Right atrium auricular region (tissue), 2 donors: ENCODE data around the gene SCTR. TPM values are rescaled to one million over a fixed set of nuclear protein-coding genes. Genes with fewer than 3 reads are reported as not detected.

Experiments
- DNase-seq: peaks from one replicate; pipeline ENCODE4 v3.0.0-alpha.2; 2019; ENCODE audit warnings: low spot score
- H3K27ac ChIP-seq, 2 donors: fragments of 200-600 bp; sonication (generic); 1 replicate in 1 of 2; 2 replicates in 1 of 2; pipeline ENCODE4 v1.5.1; 2016 to 2019
- H3K27me3 ChIP-seq, 2 donors: fragments of 200-600 bp; sonication (generic); one replicate each; pipeline versions ENCODE4 v1.5.1 to v1.6.0; 2017 to 2019
- H3K36me3 ChIP-seq: fragments of 200-600 bp; sonication (generic); one replicate; pipeline ENCODE4 v1.5.1; 2016
- H3K4me1 ChIP-seq, 2 donors: fragments of 200-600 bp; sonication (generic); one replicate each; pipeline versions ENCODE4 v1.5.1 to v1.6.0; 2017 to 2019
- H3K4me3 ChIP-seq, 2 donors: fragments of 200-600 bp; sonication (generic); 1 replicate in 1 of 2; 2 replicates in 1 of 2; pipeline ENCODE4 v1.5.1; 2017 to 2019; ENCODE audit warnings: mild to moderate bottlenecking in 1 of 2, moderate library complexity in 1 of 2
- H3K9me3 ChIP-seq, 2 donors: fragments of 200-600 bp; sonication (generic); one replicate each; pipeline ENCODE4 v1.5.1; 2019
- CTCF ChIP-seq, 2 donors: fragments of 200-600 bp; sonication (generic); IDR thresholded peaks; one replicate each; pipeline ENCODE4 v1.5.1; 2019; ENCODE audit warnings: antibody characterized with exemption in 2 of 2
- total RNA-seq, 2 donors: library from RNA; depleted of rRNA; stranded (reverse); fragments of >200 nt; gene quantifications; one replicate each; pipeline ENCODE4 v1.1.0, GENCODE V29; 2016

SCTR gene
- total RNA-seq, 2 donors from 2014 or later = not detected

- Histone ChIP-seq H3K27me3 (no peaks in the 10 kb centered on the region), H3K27ac (no peak overlapping the region), H3K4me1 (peaks cover 0 to 11% of the 10 kb centered on the region in 2 donors), H3K9me3 (no peaks in the 10 kb centered on the region), H3K4me3 (no peak overlapping the region), H3K36me3 (no peaks in the 10 kb centered on the region)
- DNase-seq = no peak
- no peak for TF ChIP-seq CTCF (IDR thresholded peaks at IDR 0.05)
Measured at GRCh38 chr2:119434664-119435063, 89.6 kb downstream of the SCTR start.

GRCh38 chr2:119433636-119434327, 90.5 kb downstream of the SCTR start:
- no peak for TF ChIP-seq CTCF (IDR thresholded peaks at IDR 0.05)
- H3K36me3 ChIP-seq = no peaks in the 10 kb centered on the region
- H3K27me3 ChIP-seq = no peaks in the 10 kb centered on the region
- no peak overlapping the region for H3K4me3 ChIP-seq
- H3K4me1 ChIP-seq = peaks cover 0 to 16% of the 10 kb centered on the region in 2 donors
- H3K9me3 ChIP-seq = no peaks in the 10 kb centered on the region
- H3K27ac ChIP-seq = no peak overlapping the region
- DNase-seq = no peak

GRCh38 chr2:119432851-119433522, 91.3 kb downstream of the SCTR start:
- TF ChIP-seq CTCF (IDR thresholded peaks at IDR 0.05) = no peak
- H3K9me3 ChIP-seq = no peaks in the 10 kb centered on the region
- no peaks in the 10 kb centered on the region for H3K36me3 ChIP-seq
- H3K4me1 ChIP-seq = peaks cover 0 to 16% of the 10 kb centered on the region in 2 donors
- no peak overlapping the region for H3K27ac ChIP-seq
- peak overlapping the region in 1 of 2 donors; percentile 57 for H3K4me3 ChIP-seq
- DNase-seq = no peak
- no peaks in the 10 kb centered on the region for H3K27me3 ChIP-seq

GRCh38 chr2:119431976-119432850, 92.1 kb downstream of the SCTR start:
- Histone ChIP-seq H3K27ac (peak overlapping the region; percentile 43 to 44), H3K9me3 (no peaks in the 10 kb centered on the region), H3K4me1 (peaks cover 0 to 17% of the 10 kb centered on the region in 2 donors), H3K27me3 (no peaks in the 10 kb centered on the region), H3K36me3 (no peaks in the 10 kb centered on the region), H3K4me3 (peak overlapping the region; percentile 45 to 57)
- TF ChIP-seq CTCF (IDR thresholded peaks at IDR 0.05) = no peak
- no peak for DNase-seq

- DNase-seq = no peak
- Histone ChIP-seq H3K27ac (peak within 1 kb of the TSS; percentile 49 to 58), H3K36me3 (no peaks in the 10 kb centered on the region)
Measured at GRCh38 chr2:119431155-119431975, 92.9 kb downstream of the SCTR start, which contains the start of gene TMEM37. Gene TMEM37 (plus strand): TSS chr2:119431854. CDS start chr2:119431904, 50 bp downstream.

More at GRCh38 chr2:119431155-119431975, 92.9 kb downstream of the SCTR start, which contains the start of gene TMEM37:
- Histone ChIP-seq H3K4me3 (peak within 1 kb of the TSS; percentile 45 to 57), H3K27me3 (no peaks in the 10 kb centered on the region), H3K9me3 (no peaks in the 10 kb centered on the region), H3K4me1 (peaks cover 0 to 26% of the 10 kb centered on the region in 2 donors)
- TF ChIP-seq CTCF (IDR thresholded peaks at IDR 0.05) = no peak
